ENCODE results near the gene RNF207. TPM values are rescaled to one million over a fixed set of nuclear protein-coding genes. Genes with fewer than 3 reads are reported as not detected.

Gene RNF207
- polyA plus RNA-seq, 4 donors = 17.0 to 64.1 (median 33.7) TPM

- no peak for DNase-seq (ENCODE audit: low read depth in 4 of 4, low spot score in 2 of 4)
Observed at GRCh38 chr1:6246497-6247467, 40.9 kb downstream of the RNF207 start.

DNA sequence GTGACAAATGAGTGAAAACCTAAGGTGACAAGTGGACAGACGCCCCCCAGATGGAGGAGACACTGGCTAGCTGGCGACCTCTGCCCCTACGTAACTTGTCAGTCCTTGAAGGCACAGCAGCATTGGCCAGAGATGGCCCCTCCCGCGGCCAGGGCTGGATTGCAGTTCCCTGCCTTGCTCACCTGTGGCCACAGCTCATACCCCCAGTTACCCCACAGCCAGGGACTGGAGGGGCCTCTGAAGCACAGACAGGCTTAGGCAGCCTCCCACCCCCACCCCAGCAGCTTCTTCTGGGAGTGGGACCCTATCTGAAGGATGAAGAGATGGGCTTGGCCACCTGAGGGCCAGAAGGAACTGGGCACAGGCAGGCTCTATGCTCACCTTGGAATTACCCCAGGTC is 41.7 kb downstream of the RNF207 start:
- DNase-seq (ENCODE audit: low read depth in 4 of 4, low spot score in 2 of 4) = no peak

GRCh38 chr1:6248161-6248776 is 42.4 kb downstream of the RNF207 start:
- no peak for DNase-seq (ENCODE audit: low read depth in 4 of 4, low spot score in 2 of 4)

GRCh38 chr1:6248932-6249738 is 43.2 kb downstream of the RNF207 start:
- DNase-seq (ENCODE audit: low read depth in 4 of 4, low spot score in 2 of 4) = no peak

DNA sequence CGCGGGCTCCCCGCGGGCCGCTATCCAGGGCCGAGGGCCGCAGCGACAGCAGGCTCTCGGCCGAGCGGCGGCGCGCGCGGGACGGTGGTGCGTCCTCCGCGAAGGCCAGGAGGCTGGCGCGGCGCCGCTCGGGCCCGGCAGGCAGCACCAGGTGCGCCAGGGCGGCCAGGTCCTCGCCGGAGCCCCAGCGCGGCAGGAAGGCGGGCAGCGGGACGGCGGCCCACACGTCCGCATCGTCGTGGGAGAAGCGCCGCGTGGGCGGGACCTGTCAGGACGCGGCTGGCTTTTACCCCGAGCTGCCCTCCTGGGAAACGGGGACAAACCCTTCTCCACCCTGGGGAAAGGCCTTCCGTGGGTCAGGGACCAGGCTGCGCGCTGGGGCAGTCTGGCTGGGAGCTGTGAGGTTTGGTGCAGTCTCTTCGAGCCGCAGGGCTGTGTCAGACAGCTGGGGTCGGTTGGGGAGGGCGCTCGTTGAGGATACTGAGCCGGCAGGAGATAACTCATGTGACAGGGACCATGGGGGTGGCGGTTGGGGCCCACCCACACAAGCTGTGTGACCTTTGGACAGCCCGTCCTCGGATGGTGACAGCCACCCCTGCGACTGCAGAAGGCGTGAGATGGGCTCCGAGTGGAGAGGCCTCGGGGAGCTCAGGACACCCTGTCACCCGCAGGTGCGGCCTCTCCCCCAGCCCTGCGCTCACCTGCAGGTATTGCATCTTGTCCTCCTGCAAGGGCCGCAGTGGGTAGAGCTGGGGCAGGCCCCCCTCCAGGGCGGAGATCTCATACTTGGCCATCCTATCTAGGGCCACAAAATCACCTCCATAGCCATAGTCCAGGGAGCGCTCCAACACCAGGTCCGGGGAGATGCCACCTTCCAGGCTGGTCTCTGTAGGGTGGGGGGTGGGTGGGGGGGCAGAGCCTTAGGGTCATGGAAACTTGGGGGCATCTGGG is 44.1 kb downstream of the RNF207 start:
- DNase-seq (ENCODE audit: low read depth in 4 of 4, low spot score in 2 of 4) = no peak

DNA sequence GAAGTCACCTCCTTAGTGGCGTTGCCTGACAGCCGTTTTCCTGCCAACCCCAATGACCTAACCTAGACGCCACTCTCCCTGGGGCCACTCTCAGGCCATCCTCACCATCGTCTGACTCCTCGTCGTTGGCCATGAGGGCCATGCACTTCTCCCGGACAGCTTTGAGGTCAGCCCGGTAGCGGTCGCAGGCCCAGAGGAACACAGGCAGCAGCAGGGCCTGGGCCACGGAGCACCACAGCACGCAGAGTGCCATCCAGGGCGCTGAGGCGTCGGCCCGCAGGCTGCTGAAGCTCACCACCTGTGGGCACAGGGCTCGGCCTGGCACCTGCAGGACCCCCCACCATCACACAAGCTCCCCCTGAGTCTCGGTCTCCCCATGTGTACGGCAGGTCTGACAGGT is 45.3 kb downstream of the RNF207 start:
- no peak for DNase-seq (ENCODE audit: low read depth in 4 of 4, low spot score in 2 of 4)

DNA sequence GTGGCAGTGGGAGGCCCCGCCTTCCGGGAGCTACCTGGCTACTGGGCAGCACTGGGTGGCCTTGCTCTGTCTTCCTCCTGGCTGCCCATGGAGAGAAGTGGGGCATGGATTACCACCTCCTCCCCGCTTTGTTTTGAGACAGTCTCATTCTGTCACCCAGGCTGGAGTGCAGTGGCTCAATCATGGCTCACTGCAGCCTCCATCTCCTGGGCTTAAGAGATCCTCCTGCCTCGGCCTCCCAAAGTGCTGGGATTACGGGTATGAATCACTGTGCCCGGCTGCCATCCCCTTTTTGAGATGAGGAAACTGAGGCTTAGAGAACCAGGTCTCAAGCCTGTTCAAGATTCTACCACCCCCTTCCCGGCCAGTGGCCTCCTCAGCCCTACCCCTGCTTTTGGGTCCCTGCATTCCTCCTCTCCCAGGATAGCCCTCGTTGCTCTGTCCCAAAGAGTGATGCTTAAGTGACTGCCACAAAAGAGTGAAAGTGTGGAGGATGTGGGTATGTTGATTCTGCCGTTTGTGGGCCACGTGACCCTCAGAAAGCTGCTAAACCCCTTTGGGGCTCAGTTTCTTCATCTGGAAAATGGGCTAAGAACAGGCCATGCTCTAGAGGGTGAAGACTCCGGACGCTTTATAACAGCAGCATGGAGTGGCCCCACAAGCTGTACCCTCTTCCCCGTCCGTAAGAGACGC is 45.9 kb downstream of the RNF207 start:
- no peak for DNase-seq (ENCODE audit: low read depth in 4 of 4, low spot score in 2 of 4)

DNA sequence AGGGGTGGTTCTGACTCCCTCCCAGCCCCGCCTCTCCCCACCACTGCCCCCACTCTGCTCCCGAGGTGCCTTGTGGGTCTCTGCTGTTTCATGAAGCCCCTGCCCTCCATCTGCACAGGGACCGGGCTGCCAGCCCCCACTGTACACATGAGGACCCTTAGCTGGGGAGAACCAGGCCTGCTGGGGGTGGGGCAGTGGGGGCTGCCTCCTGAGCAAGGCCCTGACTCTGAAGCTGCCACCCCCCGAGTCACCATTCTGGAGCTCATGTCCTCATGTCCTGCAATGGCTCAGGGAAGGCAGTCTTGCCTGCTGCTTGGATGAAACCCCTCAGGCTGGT is 46.4 kb downstream of the RNF207 start:
- DNase-seq (ENCODE audit: low read depth in 4 of 4, low spot score in 2 of 4) = no peak

- no peak for DNase-seq (ENCODE audit: low read depth in 4 of 4, low spot score in 2 of 4)
Observed at GRCh38 chr1:6253380-6253779, 47.5 kb downstream of the RNF207 start.

- no peak for DNase-seq (ENCODE audit: low read depth in 4 of 4, low spot score in 2 of 4)
Observed at GRCh38 chr1:6254691-6255090, 48.8 kb downstream of the RNF207 start.

DNA sequence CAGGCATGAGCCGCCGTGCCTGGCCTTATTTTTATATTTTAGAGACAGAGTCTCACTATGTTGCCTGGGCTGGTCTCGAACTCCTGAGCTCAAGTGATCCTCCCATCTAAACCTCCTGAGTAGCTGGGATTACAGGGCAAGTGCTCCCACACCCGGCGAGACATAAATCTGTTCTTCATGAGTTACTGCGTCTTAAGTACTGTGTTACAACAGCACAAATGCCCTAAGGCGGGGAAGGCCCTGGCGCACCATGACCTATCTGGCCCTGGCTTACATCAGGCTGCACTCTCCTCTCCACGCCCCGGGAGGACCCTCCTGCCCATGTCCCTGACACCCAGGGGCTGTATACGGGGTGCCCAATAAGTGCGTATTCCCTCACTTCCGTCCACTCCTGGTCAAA is 50.7 kb downstream of the RNF207 start:
- no peak for DNase-seq (ENCODE audit: low read depth in 4 of 4, low spot score in 2 of 4)

DNA sequence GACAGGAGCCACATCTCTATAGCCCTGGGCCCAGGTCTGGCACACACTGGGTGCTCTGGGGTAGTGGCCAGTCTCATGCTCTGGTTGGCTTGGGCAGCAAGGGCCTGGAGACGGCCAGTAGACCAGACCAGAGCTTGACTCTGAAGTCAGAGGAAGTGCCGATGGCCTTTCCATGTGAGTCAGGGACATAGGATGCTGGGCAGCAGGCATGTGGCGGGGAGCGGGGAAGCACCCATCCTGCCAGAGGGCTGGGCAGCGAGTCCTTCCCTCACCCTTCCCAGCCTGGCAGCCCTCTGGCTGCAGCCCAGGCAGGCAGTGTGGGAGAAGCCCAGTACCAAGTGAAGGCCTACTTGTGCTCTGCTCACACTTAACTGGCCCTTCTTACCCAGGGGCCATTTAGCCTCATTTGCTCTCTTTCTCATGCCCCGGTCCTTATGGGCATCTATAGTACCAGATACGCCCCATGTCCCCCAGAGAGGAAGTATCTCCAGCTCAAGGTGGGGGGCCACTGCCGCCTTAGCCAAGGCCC is 51.7 kb downstream of the RNF207 start:
- no peak for DNase-seq (ENCODE audit: low read depth in 4 of 4, low spot score in 2 of 4)

DNA sequence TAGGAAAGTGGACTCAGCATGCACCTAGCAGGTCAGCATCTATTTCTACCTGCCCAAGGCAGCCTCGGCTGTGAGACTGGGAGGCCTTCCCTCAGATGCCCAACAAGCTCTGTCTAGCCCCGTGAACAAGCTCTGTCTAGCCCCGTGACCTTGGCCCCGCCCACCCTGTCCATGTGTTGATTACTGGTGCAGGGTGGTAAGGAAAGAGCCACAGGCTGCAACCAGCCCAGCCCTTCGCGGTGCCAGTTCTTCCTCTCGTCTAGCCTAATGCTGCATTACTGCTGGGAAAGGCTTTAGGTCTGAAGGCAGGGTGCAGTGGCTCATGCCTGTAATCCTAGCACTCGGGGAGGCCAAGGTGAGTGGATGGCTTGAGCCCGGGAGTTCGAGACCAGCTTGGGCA is 52.8 kb downstream of the RNF207 start:
- no peak for DNase-seq (ENCODE audit: low read depth in 4 of 4, low spot score in 2 of 4)

GRCh38 chr1:6259491-6260362 is 53.8 kb downstream of the RNF207 start:
- no peak for DNase-seq (ENCODE audit: low read depth in 4 of 4, low spot score in 2 of 4)

DNA sequence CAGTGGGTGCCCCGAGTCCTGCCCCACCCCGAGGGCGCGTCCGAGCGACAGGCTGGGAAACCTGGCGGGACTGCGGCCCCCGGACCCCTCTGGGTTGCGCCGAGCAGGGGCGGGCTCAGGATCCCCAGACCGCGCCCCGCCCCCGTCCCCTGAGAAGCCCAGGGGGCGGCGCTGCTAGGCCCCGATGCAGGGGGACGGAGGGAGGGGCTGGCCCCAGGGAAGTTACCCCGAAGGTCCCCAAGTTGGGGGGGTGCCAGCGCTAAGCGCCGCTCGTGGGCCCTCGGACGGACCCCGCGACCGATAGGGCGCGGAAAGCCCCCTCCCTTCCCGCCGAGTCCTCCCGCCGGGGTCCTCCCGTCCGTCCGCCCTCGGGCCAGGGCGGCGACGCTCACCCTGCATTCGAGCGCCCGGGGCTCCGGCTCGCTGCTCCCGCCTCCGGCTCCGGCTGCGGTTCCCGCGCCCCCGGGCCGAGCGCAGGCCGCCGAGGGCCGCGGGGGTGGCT is 54.6 kb downstream of the RNF207 start:
- no peak for DNase-seq (ENCODE audit: low read depth in 4 of 4, low spot score in 2 of 4)

- no peak for DNase-seq (ENCODE audit: low read depth in 4 of 4, low spot score in 2 of 4)
Observed at GRCh38 chr1:6260961-6261614, 55.2 kb downstream of the RNF207 start, which contains the start of gene GPR153. Gene GPR153 (minus strand): TSS chr1:6261098. CDS start chr1:6254905, 6,193 bp downstream.

DNA sequence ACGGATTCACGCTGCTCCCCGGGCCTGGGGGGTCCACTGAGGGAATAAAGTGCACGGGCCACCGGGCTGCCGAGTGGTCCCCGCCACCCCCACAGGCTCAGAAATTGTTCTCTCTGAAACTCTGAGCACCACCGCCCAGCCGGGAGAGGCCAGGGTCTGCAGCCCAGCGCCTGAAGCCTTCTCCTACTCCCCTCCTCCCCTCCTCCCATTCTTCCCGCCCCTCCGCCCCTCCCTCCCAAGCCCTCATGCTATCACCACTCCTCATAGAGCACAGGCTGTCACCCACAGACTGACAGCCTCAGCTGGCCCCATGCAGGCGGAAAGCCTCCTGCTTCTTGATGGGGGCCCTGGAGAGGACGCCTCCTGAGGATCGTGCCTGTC is 55.7 kb downstream of the RNF207 start:
- DNase-seq (ENCODE audit: low read depth in 4 of 4, low spot score in 2 of 4) = no peak

Data from left renal cortex interstitium (tissue), 4 donors.